Lung (tissue), 12 donors: ENCODE measurements around the gene JAML. TPM values are rescaled to one million over a fixed set of nuclear protein-coding genes. Genes with fewer than 3 reads are reported as not detected.

Experiments used
- ATAC-seq: fragments of 200-7000 bp; cut with Tn5 transposase; one replicate; pipeline ENCODE4 v1.9.1; 2020; ENCODE audit warnings: moderate number of reproducible peaks; ENCODE audit not compliant: insufficient read depth, low FRiP score
- DNase-seq, 3 donors: peaks; one replicate each; pipeline ENCODE4 v3.0.0-alpha.2; 2013 to 2017
- H3K27ac ChIP-seq, 2 donors: one replicate each; pipeline ENCODE4 v1.5.1; 2013; ENCODE audit warnings: mild to moderate bottlenecking in 2 of 2, moderate library complexity in 2 of 2, control low read depth in 1 of 2, inconsistent platforms in 1 of 2, low read depth in 1 of 2, low read length in 1 of 2
- H3K27me3 ChIP-seq, 3 donors: one replicate each; pipeline ENCODE4 v1.5.1; 2013; ENCODE audit warnings: low read length in 2 of 3; ENCODE audit not compliant: control insufficient read depth in 3 of 3, insufficient read depth in 3 of 3
- H3K36me3 ChIP-seq, 4 donors: one replicate each; pipeline ENCODE4 v1.5.1; 2013; ENCODE audit warnings: low read length in 4 of 4, mild to moderate bottlenecking in 1 of 4, moderate library complexity in 1 of 4; ENCODE audit not compliant: control insufficient read depth in 4 of 4, insufficient read depth in 4 of 4
- H3K4me1 ChIP-seq, 5 donors: one replicate each; pipeline ENCODE4 v1.5.1; 2013; ENCODE audit warnings: low read length in 5 of 5, mild to moderate bottlenecking in 2 of 5, moderate library complexity in 1 of 5; ENCODE audit not compliant: control insufficient read depth in 5 of 5, insufficient read depth in 5 of 5
- H3K4me3 ChIP-seq: one replicate; pipeline ENCODE4 v1.5.1; 2013; ENCODE audit warnings: mild to moderate bottlenecking, control low read depth, moderate library complexity
- H3K9ac ChIP-seq, 2 donors: one replicate each; pipeline ENCODE4 v1.5.1; 2013; ENCODE audit warnings: low read length in 2 of 2, control low read depth in 1 of 2; ENCODE audit not compliant: insufficient read depth in 1 of 2
- H3K9me3 ChIP-seq, 4 donors: one replicate each; pipeline ENCODE4 v1.5.1; 2013; ENCODE audit warnings: low read length in 3 of 4, mild to moderate bottlenecking in 1 of 4, moderate library complexity in 1 of 4; ENCODE audit not compliant: control insufficient read depth in 4 of 4, insufficient read depth in 3 of 4
- CTCF ChIP-seq: IDR thresholded peaks from 2 replicates; pipeline ENCODE4 v1.5.1; 2012; ENCODE audit warnings: mild to moderate bottlenecking; ENCODE audit errors: control extremely low read depth, extremely low read depth
- WGBS, 2 donors: extraction: QIAGEN DNeasy Blood & Tissue Kit; methylation state at CpG; one replicate each; pipeline ENCODE4 v1.1.7; 2013; 5-methylcytosine and 5-hydroxymethylcytosine counted together
- polyA plus RNA-seq, 2 donors: library from polyadenylated mRNA; stranded (reverse); fragments of 200-250 nt; gene quantifications; one replicate each; pipeline ENCODE4 v1.2.1, GENCODE V29; 2013
- total RNA-seq, 2 donors: library from RNA; depleted of rRNA in 1 of 2; stranded (reverse); fragments of >200 nt in 1 of 2; gene quantifications; one replicate each; pipeline ENCODE4 v1.2.1, GENCODE V29; 2014 to 2021
- donor health status: control.
- donor health status: control.
- donor health status: Bipolar disorder and iron deficiency.
- donor health status: healthy.
- donor health status: DM: yes; HTN: yes; CAD: no.

The JAML gene
- total and polyA plus RNA-seq, 4 donors = 29.3 to 49.1 (median 35.4) TPM

- Histone ChIP-seq H3K9ac (no peak overlapping the region), H3K4me1 (peaks cover 0 to 2% (median 0%) of the 10 kb centered on the region in 5 donors), H3K4me3 (no peak overlapping the region), H3K9me3 (no peaks in the 10 kb centered on the region), H3K36me3 (no peaks in the 10 kb centered on the region), H3K27me3 (peaks cover 0 to 2% (median 0%) of the 10 kb centered on the region in 3 donors), H3K27ac (peak overlapping the region in 1 of 2 donors; percentile 54)
- 95% methylated on average over 9 of the region's 9 CpGs for WGBS, 2 donors
- DNase-seq (no peak), ATAC-seq (no peak)
- TF ChIP-seq CTCF = no peak
Measured at GRCh38 chr11:118205606-118206378, 19.0 kb downstream of the JAML start.

GRCh38 chr11:118202599-118203422 lies 22.0 kb downstream of the JAML start:
- peak overlapping the region in 1 of 2 donors; percentile 53 for H3K27ac ChIP-seq
- ATAC-seq = no peak
- no peak for DNase-seq
- 78 to 80% methylated on average over 7 of the region's 7 CpGs for WGBS, 2 donors
- no peak overlapping the region for H3K9ac ChIP-seq
- no peak for TF ChIP-seq CTCF
- no peaks in the 10 kb centered on the region for H3K27me3 ChIP-seq
- no peaks in the 10 kb centered on the region for H3K36me3 ChIP-seq
- H3K9me3 ChIP-seq = no peaks in the 10 kb centered on the region
- H3K4me1 ChIP-seq = no peaks in the 10 kb centered on the region
- no peak overlapping the region for H3K4me3 ChIP-seq

- H3K27ac ChIP-seq = no peak overlapping the region
- no peak for TF ChIP-seq CTCF
- H3K9me3 ChIP-seq = no peaks in the 10 kb centered on the region
- ATAC-seq (no peak), DNase-seq (no peak)
- 69 to 83% methylated on average over 2 of the region's 2 CpGs for WGBS, 2 donors
- no peaks in the 10 kb centered on the region for H3K36me3 ChIP-seq
- H3K4me1 ChIP-seq = no peaks in the 10 kb centered on the region
- no peak overlapping the region for H3K9ac ChIP-seq
- H3K27me3 ChIP-seq = no peaks in the 10 kb centered on the region
- H3K4me3 ChIP-seq = no peak overlapping the region
Measured at GRCh38 chr11:118201966-118202365, 22.8 kb downstream of the JAML start.
